Lower leg skin (tissue), 4 donors: ENCODE measurements around the gene DOC2A. TPM values are rescaled to one million over a fixed set of nuclear protein-coding genes. Genes with fewer than 3 reads are reported as not detected.

Experiments
- DNase-seq, 2 donors: peaks; one replicate each; pipeline ENCODE4 v3.0.0-alpha.2; 2019; ENCODE audit warnings: low spot score in 2 of 2
- H3K4me3 ChIP-seq: fragments of 200-600 bp; sonication (generic); 2 replicates; pipeline ENCODE4 v1.5.1; 2017; ENCODE audit warnings: mild to moderate bottlenecking, low read depth; ENCODE audit not compliant: poor library complexity, severe bottlenecking
- POLR2A ChIP-seq, 2 donors: fragments of 450-650 bp; IDR thresholded peaks; one replicate each; pipeline ENCODE4 v1.6.1; 2016 to 2017; ENCODE audit warnings: antibody characterized with exemption in 2 of 2, mild to moderate bottlenecking in 1 of 2, moderate library complexity in 1 of 2
- WGBS, 2 donors: methylation state at CpG; one replicate each; pipeline ENCODE4 v1.1.5; 2018; 5-methylcytosine and 5-hydroxymethylcytosine counted together
- intact Hi-C: fragments of 100-400 bp; cut with DNase I; formaldehyde crosslinking; loops from one replicate; pipeline ENCODE4 v1.15.0; 2023; ENCODE audit warnings: low total_unique reads
- total RNA-seq, 4 donors: library from RNA; depleted of rRNA; stranded (reverse); fragments of >200 nt; gene quantifications; one replicate each; pipeline ENCODE4 v1.1.0, GENCODE V29; 2016
- TF ChIP-seq, protein P1 (sequence below), 3 donors: fragments of 450-650 bp; IDR thresholded peaks; one replicate each; pipeline ENCODE4 v1.5.1; 2016; ENCODE audit warnings: antibody characterized with exemption in 3 of 3, mild to moderate bottlenecking in 3 of 3, moderate library complexity in 2 of 3

DOC2A gene
- total RNA-seq, 4 donors from 2014 or later = 0.21 to 2.6 (median 0.69) TPM; not detected in 1

DNA sequence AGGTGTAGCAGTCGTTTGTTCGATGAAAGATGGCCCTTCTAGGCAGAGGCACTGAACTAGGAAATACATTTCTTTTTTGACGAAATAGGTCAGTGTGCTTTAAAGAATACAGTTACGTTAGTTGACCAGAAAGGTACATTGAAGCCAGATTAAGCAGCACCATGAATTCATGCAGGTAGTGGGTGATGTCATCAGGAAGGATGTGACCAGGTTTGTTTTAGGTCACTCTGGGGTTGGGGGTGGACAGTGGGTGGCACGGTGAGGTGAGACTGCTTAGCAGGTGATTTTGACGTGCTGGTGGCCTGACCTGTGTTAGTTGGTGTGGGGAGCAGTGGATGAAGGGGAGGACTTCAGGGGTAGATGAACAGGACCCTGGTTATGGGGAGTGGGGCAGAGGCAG is 11.2 kb downstream of the DOC2A start:
- intact Hi-C loops = no loop called here
- no peak overlapping the region for H3K4me3 ChIP-seq
- no peak for DNase-seq
- TF ChIP-seq, protein P1, sequence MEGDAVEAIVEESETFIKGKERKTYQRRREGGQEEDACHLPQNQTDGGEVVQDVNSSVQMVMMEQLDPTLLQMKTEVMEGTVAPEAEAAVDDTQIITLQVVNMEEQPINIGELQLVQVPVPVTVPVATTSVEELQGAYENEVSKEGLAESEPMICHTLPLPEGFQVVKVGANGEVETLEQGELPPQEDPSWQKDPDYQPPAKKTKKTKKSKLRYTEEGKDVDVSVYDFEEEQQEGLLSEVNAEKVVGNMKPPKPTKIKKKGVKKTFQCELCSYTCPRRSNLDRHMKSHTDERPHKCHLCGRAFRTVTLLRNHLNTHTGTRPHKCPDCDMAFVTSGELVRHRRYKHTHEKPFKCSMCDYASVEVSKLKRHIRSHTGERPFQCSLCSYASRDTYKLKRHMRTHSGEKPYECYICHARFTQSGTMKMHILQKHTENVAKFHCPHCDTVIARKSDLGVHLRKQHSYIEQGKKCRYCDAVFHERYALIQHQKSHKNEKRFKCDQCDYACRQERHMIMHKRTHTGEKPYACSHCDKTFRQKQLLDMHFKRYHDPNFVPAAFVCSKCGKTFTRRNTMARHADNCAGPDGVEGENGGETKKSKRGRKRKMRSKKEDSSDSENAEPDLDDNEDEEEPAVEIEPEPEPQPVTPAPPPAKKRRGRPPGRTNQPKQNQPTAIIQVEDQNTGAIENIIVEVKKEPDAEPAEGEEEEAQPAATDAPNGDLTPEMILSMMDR (IDR thresholded peaks at IDR 0.05) = no peak
- TF ChIP-seq POLR2A (IDR thresholded peaks at IDR 0.05) = no peak
- WGBS, 2 donors = 85 to 87% methylated on average over 6 of the region's 6 CpGs

DNA sequence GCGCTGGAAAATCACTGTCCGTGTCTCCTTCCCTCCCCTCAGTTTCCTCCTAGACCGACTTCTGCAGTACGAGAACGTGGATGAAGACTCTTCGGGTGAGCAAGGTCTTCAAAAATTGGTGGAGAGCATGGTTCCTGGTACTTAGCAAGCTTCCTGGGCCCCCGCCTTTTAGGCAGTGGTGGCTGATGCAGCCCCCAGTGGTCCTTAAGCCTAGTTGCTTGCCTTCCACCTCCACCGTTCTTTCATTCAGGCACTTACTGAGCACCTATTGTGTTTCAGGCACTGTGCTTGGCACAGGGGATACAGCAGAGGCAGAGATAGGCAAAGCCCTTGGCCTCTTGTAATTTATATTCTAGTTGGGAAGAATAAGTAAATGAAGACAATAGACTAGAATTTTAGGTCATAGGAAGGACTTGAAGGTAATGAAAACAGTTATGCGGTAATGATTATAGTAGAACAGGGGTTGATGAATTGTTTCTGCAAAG is 14.0 kb downstream of the DOC2A start:
- TF ChIP-seq POLR2A (IDR thresholded peaks at IDR 0.05) = no peak
- TF ChIP-seq, protein P1 (IDR thresholded peaks at IDR 0.05) = no peak
- WGBS, 2 donors = 21 to 23% methylated on average over 9 of the region's 9 CpGs
- H3K4me3 ChIP-seq = peak overlapping the region; percentile 74
- no peak for DNase-seq
- intact Hi-C loops = no loop called here

DNA sequence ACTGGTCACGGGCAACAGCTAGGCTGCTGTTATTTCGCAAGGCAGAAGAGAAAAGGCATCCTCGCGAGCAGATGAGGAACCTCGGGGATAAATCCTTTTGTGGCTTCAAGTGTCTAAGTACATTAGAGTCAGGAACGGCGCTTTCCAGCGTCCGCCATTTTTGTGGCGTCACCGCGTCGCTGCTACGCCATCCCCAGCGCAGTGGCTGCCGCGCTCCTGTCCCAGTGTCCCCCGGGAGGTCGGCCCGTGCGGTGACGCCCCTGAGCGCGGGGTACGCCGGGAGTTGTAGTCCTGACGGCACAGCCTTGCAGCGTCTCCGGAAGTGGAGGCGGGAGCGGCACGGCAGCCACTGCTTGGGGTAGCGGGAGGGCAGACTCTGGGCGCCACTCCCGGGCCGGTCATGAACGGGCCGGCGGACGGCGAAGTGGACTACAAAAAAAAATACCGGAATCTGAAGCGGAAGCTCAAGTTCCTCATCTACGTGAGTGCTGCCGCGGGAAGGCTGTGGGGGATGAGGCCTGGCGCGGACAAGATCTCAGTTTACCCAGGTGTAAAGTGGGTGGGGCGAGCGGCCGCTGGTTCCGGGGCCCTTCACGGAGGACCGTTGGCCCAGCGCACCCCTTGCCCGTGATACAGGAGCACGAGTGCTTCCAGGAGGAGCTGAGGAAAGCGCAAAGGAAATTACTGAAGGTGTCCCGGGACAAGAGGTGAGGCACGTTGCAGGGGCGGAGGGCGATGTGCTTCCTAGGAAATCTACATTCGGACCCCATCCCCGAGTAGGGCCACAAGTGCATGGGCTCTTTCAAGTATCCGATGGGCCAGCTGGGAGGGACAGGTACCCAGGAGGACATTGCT is 14.7 kb downstream of the DOC2A start, which contains the start of gene INO80E:
TSS of gene INO80E (plus strand) at position 331 of the 855 bp plus-strand sequence. CDS start at position 401, 70 bp downstream.
- TF ChIP-seq, protein P1 (IDR thresholded peaks at IDR 0.05) = no peak
- no peak for TF ChIP-seq POLR2A (IDR thresholded peaks at IDR 0.05)
- peak within 1 kb of the TSS; percentile 74 for H3K4me3 ChIP-seq
- intact Hi-C loops = no loop called here
- 0 to 1% methylated on average over 52 to 65 of the region's 65 CpGs for WGBS, 2 donors
- peak; percentile 97 to 100 for DNase-seq

DNA sequence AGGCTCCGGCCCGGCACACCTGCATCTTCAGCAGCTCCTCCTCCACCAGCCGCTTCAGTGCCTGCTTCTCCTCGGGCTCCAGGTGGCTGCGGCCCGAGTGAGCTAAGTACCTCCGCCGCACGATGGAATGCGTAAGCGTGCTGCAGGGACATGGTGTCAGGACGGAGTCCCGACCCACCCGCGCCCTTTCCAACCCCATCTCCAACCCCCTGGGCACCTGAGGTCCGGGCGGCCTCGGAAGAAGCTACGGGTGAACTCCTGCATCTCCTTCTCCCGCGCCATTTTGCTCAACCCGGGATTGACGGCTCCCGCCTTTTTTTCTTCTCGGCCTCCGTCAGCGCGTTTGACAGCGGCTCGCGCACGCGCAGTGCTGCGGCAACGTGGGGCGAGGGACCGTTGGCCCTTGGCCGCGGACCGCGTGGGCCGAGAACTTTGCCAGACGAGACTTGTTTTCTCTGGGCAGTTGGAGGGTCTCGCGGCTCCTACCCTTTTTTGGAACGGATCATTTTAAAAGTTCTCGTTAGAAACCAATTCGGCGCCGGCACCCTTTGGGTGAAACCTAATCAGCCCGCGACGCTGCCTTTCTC is 15.4 kb downstream of the DOC2A start, which contains the start of gene HIRIP3:
TSS of gene HIRIP3 (minus strand) at position 294 of the 587 bp plus-strand sequence. CDS start at position 282, 12 bp downstream.
- 0% methylated on average over 47 to 53 of the region's 53 CpGs for WGBS, 2 donors
- TF ChIP-seq, protein P1 (IDR thresholded peaks at IDR 0.05) = no peak
- TF ChIP-seq POLR2A (IDR thresholded peaks at IDR 0.05) = no peak
- DNase-seq = peak; percentile 85 to 97
- H3K4me3 ChIP-seq = peak within 1 kb of the TSS; percentile 74
- intact Hi-C loops = no loop called here

DNA sequence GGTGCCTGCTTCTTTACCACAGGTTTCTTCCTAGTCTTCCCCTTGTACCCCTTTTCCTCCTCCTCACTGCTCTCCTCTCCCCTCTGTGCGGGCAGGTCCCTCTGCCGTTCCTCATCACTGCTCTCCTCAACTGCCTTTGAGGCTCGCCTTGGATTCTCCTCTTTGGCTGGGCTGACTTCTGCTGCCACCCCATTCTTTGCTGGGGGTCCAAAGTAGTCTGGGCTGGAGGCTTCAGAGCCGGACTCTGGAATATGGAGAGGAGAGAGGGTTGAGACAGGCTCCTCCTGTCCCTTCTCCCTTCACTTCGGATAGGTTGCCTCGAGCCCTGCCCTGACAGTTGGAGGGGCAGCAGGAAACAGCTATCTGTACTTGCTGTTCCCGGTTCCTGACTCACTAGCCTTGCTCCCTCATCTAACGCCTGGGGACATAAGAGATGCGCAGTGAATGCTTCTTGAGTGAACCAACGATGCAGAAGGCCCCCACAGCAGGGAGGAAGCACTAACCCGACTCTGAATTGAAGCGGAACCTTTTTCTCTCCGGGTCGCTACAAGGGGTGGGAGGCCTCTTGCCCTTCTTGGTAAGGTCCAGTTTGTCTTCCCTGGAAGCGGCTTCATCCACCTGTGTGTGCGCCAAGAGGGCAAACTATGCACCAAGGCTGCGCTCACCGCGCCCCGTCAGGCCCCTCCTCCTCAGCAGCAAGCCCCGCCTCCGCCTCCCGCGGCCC is 16.1 kb downstream of the DOC2A start:
- H3K4me3 ChIP-seq = peak overlapping the region; percentile 74
- no peak for TF ChIP-seq POLR2A (IDR thresholded peaks at IDR 0.05)
- TF ChIP-seq, protein P1 (IDR thresholded peaks at IDR 0.05) = no peak
- DNase-seq = peak in 1 of 2 donors; percentile 56

More for the DNA sequence above, 16.1 kb downstream of the DOC2A start:
- intact Hi-C loops = no loop called here
- WGBS, 2 donors = 9 to 10% methylated on average over 21 to 24 of the region's 24 CpGs
